ENCODE measurements around the gene ARHGAP19. TPM values are rescaled to one million over a fixed set of nuclear protein-coding genes. Genes with fewer than 3 reads are reported as not detected.
A peak's percentile ranks its signal among the peaks of the same experiment; 100 is the strongest.

Gene ARHGAP19
- total and polyA plus RNA-seq, 2 of the 8 experiments (the other 6 are each of a cell fraction or from before 2014, with no cell fraction given), result 13.3 to 32.1 TPM

DNA sequence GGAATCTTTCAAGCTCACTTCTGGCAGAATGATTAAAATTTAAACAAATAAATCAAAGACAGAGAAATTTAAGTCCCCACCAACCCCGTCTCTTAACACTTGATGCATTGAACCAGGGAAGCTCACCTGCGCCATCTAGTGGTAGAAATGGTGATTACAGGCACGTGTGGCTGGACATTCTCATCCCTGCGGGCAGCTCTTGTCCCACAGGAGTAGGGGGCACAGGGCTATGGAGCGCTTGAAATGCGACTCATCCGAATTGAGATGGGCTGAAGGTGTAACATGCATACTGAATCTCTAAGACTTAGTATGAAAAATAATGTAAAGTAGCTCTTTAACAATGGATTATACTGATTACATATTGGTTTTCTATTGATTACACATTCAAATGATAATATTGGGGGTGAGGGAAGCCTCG is 81.9 kb downstream of the ARHGAP19 start:
- Histone ChIP-seq H4K8ac (ENCODE audit: extremely low read depth, insufficient read depth, low read length) (no peak overlapping the region), H3K4ac (replicated peaks; ENCODE audit: insufficient read length, low read depth, low read length) (no peak overlapping the region), H3K4me1 (replicated peaks in 1 of 4; ENCODE audit: control insufficient read depth in 3 of 4, insufficient read depth in 4 of 4, low read length in 3 of 4) (no peaks in the 10 kb centered on the region), H2BK120ac (replicated peaks; ENCODE audit: low read depth, low read length) (no peak overlapping the region), H3K4me2 (ENCODE audit: insufficient read depth in 1 of 2, low read depth in 2 of 2, low read length in 2 of 2) (no peak overlapping the region), H2BK15ac (ENCODE audit: low read length) (no peak overlapping the region), H3K79me2 (ENCODE audit: control insufficient read depth in 1 of 2, insufficient read depth in 2 of 2, low read length in 2 of 2) (no peaks in the 10 kb centered on the region), H3K36me3 (ENCODE audit: control insufficient read depth in 2 of 4, insufficient read depth in 4 of 4, low read length in 3 of 4) (no peaks in the 10 kb centered on the region), H2BK12ac (ENCODE audit: low read depth, low read length) (no peak overlapping the region), H3K23ac (ENCODE audit: insufficient read length) (no peak overlapping the region), H4K20me1 (replicated peaks in 1 of 2; ENCODE audit: control insufficient read depth in 1 of 2, insufficient read depth in 2 of 2, low read length in 2 of 2) (peaks cover 0 to 2% of the 10 kb centered on the region in 2 experiments), H2AFZ (ENCODE audit: low read length) (no peak overlapping the region), H4K5ac (ENCODE audit: insufficient read length, low read depth, low read length) (no peak overlapping the region), H3K9me3 (ENCODE audit: insufficient read depth in 2 of 2, low read depth in 1 of 2, low read length in 1 of 2) (no peaks in the 10 kb centered on the region), H3K56ac (replicated peaks; ENCODE audit: insufficient read length, low read depth, low read length) (no peak overlapping the region), H3K27me3 (replicated peaks in 1 of 4; ENCODE audit: control insufficient read depth in 3 of 4, extremely low read depth in 1 of 4, insufficient read depth in 3 of 4, low read length in 3 of 4) (no peaks in the 10 kb centered on the region), H2BK20ac (ENCODE audit: low read length) (no peak overlapping the region), H2AK5ac (ENCODE audit: low read depth, low read length) (no peak overlapping the region), H3K14ac (ENCODE audit: insufficient read length) (no peak overlapping the region), H3K9ac (replicated peaks in 1 of 4; ENCODE audit: extremely low read depth in 1 of 4, low read depth in 3 of 4, low read length in 3 of 4) (no peak overlapping the region), H2BK5ac (ENCODE audit: low read depth, low read length) (no peak overlapping the region), H3K23me2 (ENCODE audit: low read depth, low read length) (no peaks in the 10 kb centered on the region), H4K91ac (replicated peaks; ENCODE audit: insufficient read length, low read length) (no peak overlapping the region), H3K79me1 (ENCODE audit: low read depth, low read length) (no peaks in the 10 kb centered on the region), H3K18ac (ENCODE audit: extremely low read depth, low read length) (no peak overlapping the region), H3K27ac (ENCODE audit: low read depth, low read length) (no peak overlapping the region), H3K4me3 (ENCODE audit: extremely low read depth in 1 of 4, insufficient read depth in 2 of 4, low read depth in 3 of 4, low read length in 4 of 4) (no peak overlapping the region)
- WGBS, 2 experiments (ENCODE audit: extremely low coverage in 1 of 2, insufficient coverage in 1 of 2, insufficient read length in 1 of 2, insufficient replicate concordance in 2 of 2, low coverage in 1 of 2, low lambda C conversion rate in 2 of 2, missing lambda C conversion rate in 1 of 2), result 31% methylated on average over 8 of the region's 8 CpGs; no CpG with 5 or more reads in 1 of the 2 experiments
- ChIA-PET POLR2A (ENCODE audit: partially characterized antibody) (interaction anchor here (0.6 to 1.4 kb wide), 4 partner anchors 9 to 138 kb away, joined by 3 to 6 read pairs (median 4); no protein-coding TSS in a partner anchor), CTCF (ENCODE audit: partially characterized antibody) (interaction anchor here (0.5 to 44.6 kb wide), 45 partner anchors 9 to 1930 kb away, joined by 3 to 1348 read pairs (median 5); partner anchors contain the start of gene SLIT1)
- FAIRE-seq (peak; percentile 97), DNase-seq (ENCODE audit: low read depth in 1 of 2, low spot score in 2 of 2) (peak; percentile 67 to 97)
- TF ChIP-seq, protein P1, sequence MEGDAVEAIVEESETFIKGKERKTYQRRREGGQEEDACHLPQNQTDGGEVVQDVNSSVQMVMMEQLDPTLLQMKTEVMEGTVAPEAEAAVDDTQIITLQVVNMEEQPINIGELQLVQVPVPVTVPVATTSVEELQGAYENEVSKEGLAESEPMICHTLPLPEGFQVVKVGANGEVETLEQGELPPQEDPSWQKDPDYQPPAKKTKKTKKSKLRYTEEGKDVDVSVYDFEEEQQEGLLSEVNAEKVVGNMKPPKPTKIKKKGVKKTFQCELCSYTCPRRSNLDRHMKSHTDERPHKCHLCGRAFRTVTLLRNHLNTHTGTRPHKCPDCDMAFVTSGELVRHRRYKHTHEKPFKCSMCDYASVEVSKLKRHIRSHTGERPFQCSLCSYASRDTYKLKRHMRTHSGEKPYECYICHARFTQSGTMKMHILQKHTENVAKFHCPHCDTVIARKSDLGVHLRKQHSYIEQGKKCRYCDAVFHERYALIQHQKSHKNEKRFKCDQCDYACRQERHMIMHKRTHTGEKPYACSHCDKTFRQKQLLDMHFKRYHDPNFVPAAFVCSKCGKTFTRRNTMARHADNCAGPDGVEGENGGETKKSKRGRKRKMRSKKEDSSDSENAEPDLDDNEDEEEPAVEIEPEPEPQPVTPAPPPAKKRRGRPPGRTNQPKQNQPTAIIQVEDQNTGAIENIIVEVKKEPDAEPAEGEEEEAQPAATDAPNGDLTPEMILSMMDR (IDR thresholded peaks at IDR 0.05; ENCODE audit: control extremely low read depth in 1 of 3, insufficient read depth in 1 of 3, low read depth in 1 of 3, low read length in 3 of 3), result peak; percentile 90 to 95 (median 94)
- TF ChIP-seq, protein P2, sequence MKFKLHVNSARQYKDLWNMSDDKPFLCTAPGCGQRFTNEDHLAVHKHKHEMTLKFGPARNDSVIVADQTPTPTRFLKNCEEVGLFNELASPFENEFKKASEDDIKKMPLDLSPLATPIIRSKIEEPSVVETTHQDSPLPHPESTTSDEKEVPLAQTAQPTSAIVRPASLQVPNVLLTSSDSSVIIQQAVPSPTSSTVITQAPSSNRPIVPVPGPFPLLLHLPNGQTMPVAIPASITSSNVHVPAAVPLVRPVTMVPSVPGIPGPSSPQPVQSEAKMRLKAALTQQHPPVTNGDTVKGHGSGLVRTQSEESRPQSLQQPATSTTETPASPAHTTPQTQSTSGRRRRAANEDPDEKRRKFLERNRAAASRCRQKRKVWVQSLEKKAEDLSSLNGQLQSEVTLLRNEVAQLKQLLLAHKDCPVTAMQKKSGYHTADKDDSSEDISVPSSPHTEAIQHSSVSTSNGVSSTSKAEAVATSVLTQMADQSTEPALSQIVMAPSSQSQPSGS (IDR thresholded peaks at IDR 0.05; ENCODE audit: low read length), result no peak
- TF ChIP-seq TEAD4 (IDR thresholded peaks at IDR 0.05; ENCODE audit: low read depth, low read length), result peak; percentile 92
- TF ChIP-seq NANOG (IDR thresholded peaks at IDR 0.05; ENCODE audit: insufficient read depth, low read depth, low read length, poor library complexity, severe bottlenecking), result no peak
- TF ChIP-seq GABPA (IDR thresholded peaks at IDR 0.05; ENCODE audit: borderline replicate concordance, insufficient read depth, low read length), result no peak; the same call in 1 of the 2 replicates
- TF ChIP-seq, protein P3, sequence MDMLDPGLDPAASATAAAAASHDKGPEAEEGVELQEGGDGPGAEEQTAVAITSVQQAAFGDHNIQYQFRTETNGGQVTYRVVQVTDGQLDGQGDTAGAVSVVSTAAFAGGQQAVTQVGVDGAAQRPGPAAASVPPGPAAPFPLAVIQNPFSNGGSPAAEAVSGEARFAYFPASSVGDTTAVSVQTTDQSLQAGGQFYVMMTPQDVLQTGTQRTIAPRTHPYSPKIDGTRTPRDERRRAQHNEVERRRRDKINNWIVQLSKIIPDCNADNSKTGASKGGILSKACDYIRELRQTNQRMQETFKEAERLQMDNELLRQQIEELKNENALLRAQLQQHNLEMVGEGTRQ (IDR thresholded peaks at IDR 0.05; ENCODE audit: low read length), result peak; percentile 75
- no peak for TF ChIP-seq SIRT6 (IDR thresholded peaks at IDR 0.05; ENCODE audit: low read length)
